Kidney (tissue), 14 donors: ENCODE data around the gene ARID1B. TPM values are rescaled to one million over a fixed set of nuclear protein-coding genes. Genes with fewer than 3 reads are reported as not detected.
A peak's percentile ranks its signal among the peaks of the same experiment; 100 is the strongest.

ENCODE experiments used
- DNase-seq, 5 donors: peaks; one replicate each; pipeline ENCODE4 v3.0.0-alpha.2; 2013 to 2020
- FAIRE-seq: peaks from 2 replicates; lab custom pipeline; 2012; peaks lifted over from hg19 to GRCh38; lab: Jason Lieb, UNC
- H3K27ac ChIP-seq, 2 donors: one replicate each; pipeline ENCODE4 v1.7.0; 2013; ENCODE audit warnings: low read depth in 2 of 2, low read length in 2 of 2, inconsistent platforms in 1 of 2
- H3K27me3 ChIP-seq: one replicate; pipeline ENCODE4 v1.7.1; 2013; ENCODE audit warnings: low read length, inconsistent platforms; ENCODE audit not compliant: control insufficient read depth, insufficient read depth
- H3K36me3 ChIP-seq, 3 donors: one replicate each; pipeline versions ENCODE4 v1.7.0 to v1.7.1; 2013; ENCODE audit warnings: low read length in 3 of 3, control low read depth in 1 of 3, inconsistent platforms in 1 of 3; ENCODE audit not compliant: insufficient read depth in 3 of 3, control insufficient read depth in 2 of 3
- H3K4me1 ChIP-seq, 3 donors: one replicate each; pipeline versions ENCODE4 v1.7.0 to v1.7.1; 2013; ENCODE audit warnings: low read length in 3 of 3, inconsistent platforms in 1 of 3, low read depth in 1 of 3; ENCODE audit not compliant: control insufficient read depth in 2 of 3, insufficient read depth in 2 of 3
- H3K4me3 ChIP-seq, 3 donors: one replicate each; pipeline versions ENCODE4 v1.7.0 to v1.8.1; 2013; ENCODE audit warnings: low read length in 3 of 3, control low read depth in 1 of 3, inconsistent platforms in 1 of 3
- H3K9ac ChIP-seq, 3 donors: one replicate each; pipeline versions ENCODE4 v1.7.0 to v1.7.1; 2013; ENCODE audit warnings: low read length in 3 of 3, control low read depth in 1 of 3, inconsistent platforms in 1 of 3
- H3K9me3 ChIP-seq, 3 donors: one replicate each; pipeline versions ENCODE4 v1.7.0 to v1.7.1; 2013; ENCODE audit warnings: low read length in 3 of 3, control low read depth in 1 of 3, inconsistent platforms in 1 of 3; ENCODE audit not compliant: control insufficient read depth in 2 of 3, insufficient read depth in 1 of 3
- CTCF ChIP-seq: IDR thresholded peaks from 3 replicates; pipeline ENCODE4 v1.5.1; 2012; ENCODE audit warnings: mild to moderate bottlenecking, moderate library complexity, borderline replicate concordance; ENCODE audit not compliant: insufficient read depth; ENCODE audit errors: extremely low read depth
- intact Hi-C: fragments of 100-400 bp; cut with DNase I; formaldehyde crosslinking; loops from one replicate; pipeline ENCODE4 v1.11.1; 2022
- polyA plus RNA-seq: library from polyadenylated mRNA; stranded (reverse); fragments of 350-450 nt; fragmentation: Illumina TruSeq; extraction: RNeasy Lipid Tissue Mini Kit (QIAGEN cat#74804); gene quantifications from one replicate; pipeline ENCODE4 v1.2.3, GENCODE V29; 2014; ENCODE audit warnings: low read depth, low replicate concordance; ENCODE audit not compliant: insufficient read depth
- total RNA-seq: library from RNA; stranded (reverse); fragmentation: NEBNext Ultra II Directional; extraction: Animal tissue kit (Norgen Biotek cat#: 25700); gene quantifications from one replicate; pipeline ENCODE4 v1.2.1, GENCODE V29; 2021
- donor health status: control.
- donor health status: control.
- donor health status: control.
- donor health status: control.
- donor health status: control.
- donor health status: DM: yes; HTN: yes; CAD: no.
- donor health status: Normal renal cell carcinoma (clear cell type).

The ARID1B gene
- total and polyA plus RNA-seq, 2 donors from 2014 or later: 16.4 to 110 TPM

GRCh38 chr6:157023958-157024357 is 246.8 kb downstream of the ARID1B start:
- peak in 2 of 5 donors; percentile 38 to 47 for DNase-seq
- intact Hi-C loops: no loop called here
- no peaks in the 10 kb centered on the region for H3K9me3 ChIP-seq
- no peaks in the 10 kb centered on the region for H3K27me3 ChIP-seq
- H3K9ac ChIP-seq: no peak overlapping the region
- TF ChIP-seq CTCF: no peak
- no peak for FAIRE-seq
- H3K27ac ChIP-seq: peak overlapping the region in 1 of 2 donors; percentile 27
- H3K4me3 ChIP-seq: no peak overlapping the region
- H3K36me3 ChIP-seq: no peaks in the 10 kb centered on the region
- peaks cover 5 to 25% (median 10%) of the 10 kb centered on the region in 3 donors for H3K4me1 ChIP-seq

GRCh38 chr6:157024745-157025144 is 247.6 kb downstream of the ARID1B start:
- H3K9ac ChIP-seq: no peak overlapping the region

GRCh38 chr6:157025437-157025836 is 248.3 kb downstream of the ARID1B start:
- TF ChIP-seq CTCF: no peak
- Histone ChIP-seq H3K27me3 (no peaks in the 10 kb centered on the region), H3K4me3 (no peak overlapping the region), H3K27ac (no peak overlapping the region), H3K9me3 (no peaks in the 10 kb centered on the region), H3K4me1 (peaks cover 3 to 27% (median 16%) of the 10 kb centered on the region in 3 donors), H3K36me3 (no peaks in the 10 kb centered on the region), H3K9ac (no peak overlapping the region)
- DNase-seq (no peak), FAIRE-seq (no peak)
- intact Hi-C loops: no loop called here

More at GRCh38 chr6:157024745-157025144, 247.6 kb downstream of the ARID1B start:
- TF ChIP-seq CTCF: no peak
- H3K9me3 ChIP-seq: no peaks in the 10 kb centered on the region
- FAIRE-seq (no peak), DNase-seq (no peak)
- H3K27ac ChIP-seq: no peak overlapping the region
- H3K4me3 ChIP-seq: no peak overlapping the region
- no peaks in the 10 kb centered on the region for H3K36me3 ChIP-seq
- H3K4me1 ChIP-seq: peaks cover 3 to 25% (median 10%) of the 10 kb centered on the region in 3 donors
- H3K27me3 ChIP-seq: no peaks in the 10 kb centered on the region
- intact Hi-C loops: no loop called here
